Coronary artery (tissue), 2 donors: Measurements from ENCODE around the gene OR8D2.
A peak's percentile ranks its signal among the peaks of the same experiment; 100 is the strongest.

Experiments
- DNase-seq: peaks from one replicate; pipeline ENCODE4 v3.0.0-alpha.2; 2017; ENCODE audit warnings: low spot score
- H3K27ac ChIP-seq, 2 donors: fragments of 200-600 bp; sonication (generic); one replicate each; pipeline ENCODE4 v1.5.1; 2016 to 2019
- H3K4me3 ChIP-seq: fragments of 200-600 bp; sonication (generic); 2 replicates; pipeline ENCODE4 v1.5.1; 2016; ENCODE audit warnings: mild to moderate bottlenecking, moderate library complexity
- CTCF ChIP-seq: fragments of 200-600 bp; sonication (generic); IDR thresholded peaks from one replicate; pipeline ENCODE4 v1.5.1; 2019; ENCODE audit warnings: antibody characterized with exemption

Gene OR8D2

DNA sequence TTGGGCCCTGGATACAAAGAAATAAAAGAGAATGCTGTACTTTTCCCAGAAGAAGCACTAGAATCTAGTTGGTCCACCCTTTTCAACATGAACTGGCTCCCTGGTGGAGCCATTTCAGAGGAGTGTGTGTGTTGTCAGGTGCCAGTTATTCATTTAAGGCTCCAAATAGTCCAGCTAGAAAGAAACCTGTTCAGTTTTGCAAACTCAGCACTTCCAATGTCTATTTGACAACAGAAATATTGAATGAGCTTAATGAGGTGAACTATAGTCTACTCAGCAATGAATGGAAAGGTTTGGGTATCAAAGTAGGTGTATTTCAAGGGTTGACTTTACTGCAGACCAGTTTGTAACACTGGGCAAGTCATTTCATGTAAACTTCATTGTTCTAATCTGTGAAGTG lies 8.3 kb downstream of the OR8D2 start:
- no peak for TF ChIP-seq CTCF
- no peak overlapping the region for H3K4me3 ChIP-seq
- no peak for DNase-seq
- H3K27ac ChIP-seq = no peak overlapping the region

- DNase-seq = no peak
- H3K4me3 ChIP-seq = no peak overlapping the region
- no peak for TF ChIP-seq CTCF
- no peak overlapping the region for H3K27ac ChIP-seq
Observed at GRCh38 chr11:124311269-124311668, 8.7 kb downstream of the OR8D2 start.

- DNase-seq = no peak
- TF ChIP-seq CTCF = no peak
- no peak overlapping the region for H3K4me3 ChIP-seq
Observed at GRCh38 chr11:124310721-124311120, 9.3 kb downstream of the OR8D2 start.

GRCh38 chr11:124307093-124307492 lies 12.9 kb downstream of the OR8D2 start:
- no peak for TF ChIP-seq CTCF
- H3K27ac ChIP-seq = no peak overlapping the region
- no peak overlapping the region for H3K4me3 ChIP-seq
- no peak for DNase-seq

More at GRCh38 chr11:124310721-124311120, 9.3 kb downstream of the OR8D2 start:
- H3K27ac ChIP-seq = no peak overlapping the region

- no peak for DNase-seq
- Histone ChIP-seq H3K27ac (no peak overlapping the region), H3K4me3 (no peak overlapping the region)
- no peak for TF ChIP-seq CTCF
Observed at GRCh38 chr11:124302347-124303125, 17.5 kb downstream of the OR8D2 start.

DNA sequence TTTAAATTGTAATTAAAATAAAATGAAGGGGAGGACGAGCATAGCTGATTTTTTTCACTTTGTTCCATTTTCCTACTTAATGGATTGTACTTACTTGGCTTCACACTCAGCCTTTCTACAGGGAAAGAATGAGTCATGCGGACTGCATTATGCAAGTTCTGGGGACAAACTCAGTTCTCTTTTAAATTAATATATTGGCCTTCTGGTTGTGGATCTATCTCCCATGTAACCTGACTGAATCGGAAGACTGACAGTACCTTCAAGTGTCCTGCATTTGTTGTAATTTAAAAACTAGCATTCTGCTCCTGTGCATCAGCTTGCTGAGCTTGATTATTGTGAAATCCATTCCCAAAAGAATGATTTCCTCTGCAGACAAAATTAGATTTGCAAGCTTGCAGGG lies 18.4 kb downstream of the OR8D2 start:
- Histone ChIP-seq H3K27ac (peak overlapping the region in 1 of 2 donors; percentile 45), H3K4me3 (no peak overlapping the region)
- no peak for TF ChIP-seq CTCF
- no peak for DNase-seq

DNA sequence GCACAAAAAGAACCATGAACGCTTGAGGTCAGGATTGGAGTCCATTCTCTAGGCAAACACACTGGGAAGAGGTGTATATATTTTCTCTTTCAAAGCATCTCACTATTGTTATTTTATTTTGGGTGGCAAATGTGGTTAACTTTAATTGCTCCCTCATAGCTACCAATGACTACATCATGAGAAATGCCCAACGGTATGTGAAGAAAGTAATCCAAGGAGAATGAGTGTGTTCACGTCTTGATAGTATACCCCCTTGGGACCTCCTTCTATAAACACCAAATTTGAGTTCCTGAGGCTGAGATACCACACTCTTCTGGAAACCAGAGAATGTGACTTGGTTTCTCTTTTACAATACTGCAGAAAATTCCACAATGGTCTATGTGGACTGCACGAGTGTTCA lies 22.1 kb downstream of the OR8D2 start:
- no peak for TF ChIP-seq CTCF

More for the DNA sequence above, 22.1 kb downstream of the OR8D2 start:
- Histone ChIP-seq H3K27ac (no peak overlapping the region), H3K4me3 (no peak overlapping the region)
- no peak for DNase-seq
